Progenitor cell of endocrine pancreas (in vitro differentiated cells): ENCODE data around the gene KIAA1549. TPM values are rescaled to one million over a fixed set of nuclear protein-coding genes. Genes with fewer than 3 reads are reported as not detected.
A peak's percentile ranks its signal among the peaks of the same experiment; 100 is the strongest.
"Not testable (repeated sequence)": the region's sequence is repeated elsewhere in the genome, so short reads cannot be mapped to it uniquely, and the experiment has no call there.

Experiments
- DNase-seq: peaks from one replicate; pipeline ENCODE4 v3.0.0; 2021; ENCODE audit warnings: low spot score; ENCODE audit not compliant: unreplicated experiment
- H3K27ac Mint-ChIP-seq: 2 replicates; pipeline ENCODE4 v1.8.0; 2021; ENCODE audit warnings: mild to moderate bottlenecking, moderate library complexity, mixed read lengths
- H3K27me3 Mint-ChIP-seq: 2 replicates; pipeline ENCODE4 v1.8.0; 2021; ENCODE audit warnings: mixed read lengths
- H3K36me3 Mint-ChIP-seq: 2 replicates; pipeline ENCODE4 v1.8.0; 2022; ENCODE audit warnings: mixed read lengths; ENCODE audit not compliant: insufficient read depth
- H3K4me1 Mint-ChIP-seq: 2 replicates; pipeline ENCODE4 v1.8.0; 2021; ENCODE audit warnings: low read depth, mixed read lengths
- H3K4me3 Mint-ChIP-seq: 2 replicates; pipeline ENCODE4 v1.8.0; 2021; ENCODE audit warnings: low read depth, mild to moderate bottlenecking, moderate library complexity, mixed read lengths
- H3K9me3 Mint-ChIP-seq: 2 replicates; pipeline ENCODE4 v1.8.0; 2021; ENCODE audit warnings: low read depth, mixed read lengths
- long read RNA-seq: library from polyadenylated mRNA; unstranded; transcript quantifications from one replicate; pipeline ENCODE4 v2.0.0, GENCODE V29; 2020
- total RNA-seq: library from RNA; stranded (reverse); gene quantifications from 2 replicates; pipeline ENCODE4 v1.2.1, GENCODE V29; 2021
- TF ChIP-seq, protein P1 (sequence below): fragments of 200-600 bp; sonication (generic); IDR thresholded peaks from one replicate; pipeline ENCODE4 v1.5.0; 2021; ENCODE audit warnings: antibody characterized with exemption, mild to moderate bottlenecking; ENCODE audit not compliant: unreplicated experiment

Gene KIAA1549
- 43.1 and 45.8 TPM in 2 replicates for total RNA-seq
- long read RNA-seq, partial matches to known transcripts, result 10 of 23 reads
- long read RNA-seq, other reads (novel, unspliced or antisense), result 13 of 23 reads

DNA sequence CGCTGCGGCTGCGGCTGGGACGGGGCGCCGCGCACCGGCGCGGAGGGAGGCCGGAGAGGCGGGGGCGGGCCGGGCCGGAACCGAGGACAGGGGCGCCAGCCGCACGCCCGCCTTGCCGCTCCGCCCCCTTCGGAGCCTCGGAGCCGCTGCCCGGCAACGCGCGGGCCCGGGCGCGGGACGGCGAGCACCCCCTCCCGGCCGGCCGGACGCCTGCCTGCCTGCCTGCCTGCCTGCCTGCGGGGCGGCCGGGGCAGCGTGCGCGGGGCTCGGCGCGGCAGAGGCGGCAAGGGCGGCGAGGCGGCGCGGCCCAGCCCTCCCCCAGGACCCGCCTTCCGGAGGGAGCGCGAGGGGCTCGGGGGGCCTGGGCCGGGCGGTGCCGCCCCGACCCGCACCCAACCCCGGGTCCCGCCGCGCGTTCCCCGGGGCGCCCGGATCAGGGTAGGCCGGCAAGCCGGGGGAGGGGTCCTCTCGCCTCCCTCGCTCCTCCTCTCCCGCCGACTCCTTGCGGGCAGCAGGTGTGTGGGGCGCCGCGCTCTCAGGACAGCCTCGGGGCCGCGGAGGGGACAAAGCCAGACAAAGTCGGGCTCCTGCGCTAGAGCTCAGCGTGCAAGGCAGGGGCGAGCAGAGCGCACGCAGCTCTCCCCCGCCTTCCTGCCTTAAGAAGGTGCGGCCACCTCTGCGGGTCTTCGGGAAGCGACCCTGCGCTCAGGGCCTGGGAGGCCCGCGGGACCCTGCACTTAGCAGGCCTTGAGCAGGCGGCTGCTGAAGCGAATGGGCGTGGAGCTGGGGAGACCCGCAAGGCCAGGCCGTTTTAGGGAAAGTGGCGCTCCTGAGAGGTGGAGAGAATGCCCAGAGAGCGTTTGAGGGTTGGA lies at the start of gene KIAA1549:
TSS of gene KIAA1549 (minus strand) at position 58 of the 872 bp plus-strand sequence. CDS start 120 bp downstream, outside the sequence.
- Mint-ChIP-seq H3K4me1 (peaks cover 26% of the 10 kb centered on the region), H3K27me3 (no peaks in the 10 kb centered on the region), H3K9me3 (no peaks in the 10 kb centered on the region), H3K27ac (peak within 1 kb of the TSS; percentile 95), H3K4me3 (peak within 1 kb of the TSS; percentile 92), H3K36me3 (peaks cover 1% of the 10 kb centered on the region)
- DNase-seq, result peak; percentile 68
- TF ChIP-seq, protein P1, sequence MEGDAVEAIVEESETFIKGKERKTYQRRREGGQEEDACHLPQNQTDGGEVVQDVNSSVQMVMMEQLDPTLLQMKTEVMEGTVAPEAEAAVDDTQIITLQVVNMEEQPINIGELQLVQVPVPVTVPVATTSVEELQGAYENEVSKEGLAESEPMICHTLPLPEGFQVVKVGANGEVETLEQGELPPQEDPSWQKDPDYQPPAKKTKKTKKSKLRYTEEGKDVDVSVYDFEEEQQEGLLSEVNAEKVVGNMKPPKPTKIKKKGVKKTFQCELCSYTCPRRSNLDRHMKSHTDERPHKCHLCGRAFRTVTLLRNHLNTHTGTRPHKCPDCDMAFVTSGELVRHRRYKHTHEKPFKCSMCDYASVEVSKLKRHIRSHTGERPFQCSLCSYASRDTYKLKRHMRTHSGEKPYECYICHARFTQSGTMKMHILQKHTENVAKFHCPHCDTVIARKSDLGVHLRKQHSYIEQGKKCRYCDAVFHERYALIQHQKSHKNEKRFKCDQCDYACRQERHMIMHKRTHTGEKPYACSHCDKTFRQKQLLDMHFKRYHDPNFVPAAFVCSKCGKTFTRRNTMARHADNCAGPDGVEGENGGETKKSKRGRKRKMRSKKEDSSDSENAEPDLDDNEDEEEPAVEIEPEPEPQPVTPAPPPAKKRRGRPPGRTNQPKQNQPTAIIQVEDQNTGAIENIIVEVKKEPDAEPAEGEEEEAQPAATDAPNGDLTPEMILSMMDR, result peak; percentile 2

DNA sequence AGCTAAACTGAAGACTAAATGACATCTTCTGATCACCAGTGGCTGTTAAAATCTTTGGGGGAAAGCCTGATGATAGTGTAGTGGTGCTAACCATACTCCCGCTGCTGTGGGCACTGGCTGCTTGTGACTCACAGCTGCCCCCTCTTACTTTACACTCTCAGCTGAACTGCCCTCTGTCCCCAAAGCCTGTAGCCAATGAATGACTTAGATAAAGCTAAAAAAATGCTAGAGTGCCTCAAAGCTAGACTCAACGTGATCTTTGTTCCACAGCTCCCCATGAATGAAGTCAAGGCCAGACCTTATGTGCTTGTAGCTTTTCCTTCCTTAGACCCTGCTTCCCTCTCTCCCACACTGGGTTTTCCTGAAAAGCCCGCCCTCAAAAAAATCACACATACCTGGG lies 48.2 kb upstream of the KIAA1549 start:
- TF ChIP-seq, protein P1, result no peak
- no peaks in the 10 kb centered on the region for H3K4me1 Mint-ChIP-seq
- peak overlapping the region; percentile 36 for H3K27ac Mint-ChIP-seq
- H3K4me3 Mint-ChIP-seq, result no peak overlapping the region
- no peak for DNase-seq
- no peaks in the 10 kb centered on the region for H3K27me3 Mint-ChIP-seq
- H3K36me3 Mint-ChIP-seq, result peaks cover 6% of the 10 kb centered on the region
- no peaks in the 10 kb centered on the region for H3K9me3 Mint-ChIP-seq

DNA sequence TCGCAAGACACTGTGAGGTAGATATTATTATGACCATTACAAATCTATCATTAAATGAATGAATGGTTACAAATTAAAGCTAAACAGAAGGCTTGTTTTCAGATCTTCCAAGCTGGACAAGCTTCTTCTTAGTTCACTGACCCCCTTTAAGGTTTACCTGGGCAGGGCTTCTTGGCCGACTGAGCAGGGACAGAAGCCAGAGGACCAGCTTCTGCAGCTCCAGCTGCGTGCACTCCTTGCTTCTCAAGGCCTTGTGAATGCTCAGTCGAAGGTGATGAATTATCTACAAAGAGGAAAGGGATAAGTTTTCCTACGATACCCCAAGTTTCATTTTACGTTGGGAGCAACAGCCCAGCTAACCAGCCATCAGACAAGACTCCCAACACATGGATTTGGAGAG lies 45.4 kb upstream of the KIAA1549 start:
- Mint-ChIP-seq H3K9me3 (no peaks in the 10 kb centered on the region), H3K27ac (no peak overlapping the region), H3K4me1 (no peaks in the 10 kb centered on the region), H3K36me3 (peaks cover 6% of the 10 kb centered on the region), H3K27me3 (no peaks in the 10 kb centered on the region), H3K4me3 (no peak overlapping the region)
- TF ChIP-seq, protein P1, result no peak
- DNase-seq, result no peak

DNA sequence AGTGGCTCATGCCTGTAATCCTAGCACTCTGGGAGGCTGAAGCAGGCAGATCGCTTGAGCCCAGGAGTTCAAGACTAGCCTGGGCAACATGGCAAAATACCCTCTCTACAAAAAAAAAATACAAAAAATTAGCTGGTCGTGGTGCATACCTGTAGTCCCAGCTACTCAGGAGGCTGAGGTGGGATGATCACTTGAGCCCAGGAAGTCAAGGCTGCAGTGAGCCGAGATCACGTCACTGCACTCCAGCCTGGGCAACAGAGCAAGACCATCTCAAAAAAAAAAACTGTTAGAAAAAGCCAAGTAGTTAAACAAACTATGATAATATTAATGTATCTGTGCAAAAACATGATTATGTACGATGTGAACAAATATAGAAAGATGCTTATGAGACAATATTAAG lies 44.7 kb upstream of the KIAA1549 start:
- H3K4me3 Mint-ChIP-seq, H3K9me3 Mint-ChIP-seq, DNase-seq, H3K27me3 Mint-ChIP-seq, H3K36me3 Mint-ChIP-seq, H3K4me1 Mint-ChIP-seq, H3K27ac Mint-ChIP-seq: not testable (repeated sequence)

DNA sequence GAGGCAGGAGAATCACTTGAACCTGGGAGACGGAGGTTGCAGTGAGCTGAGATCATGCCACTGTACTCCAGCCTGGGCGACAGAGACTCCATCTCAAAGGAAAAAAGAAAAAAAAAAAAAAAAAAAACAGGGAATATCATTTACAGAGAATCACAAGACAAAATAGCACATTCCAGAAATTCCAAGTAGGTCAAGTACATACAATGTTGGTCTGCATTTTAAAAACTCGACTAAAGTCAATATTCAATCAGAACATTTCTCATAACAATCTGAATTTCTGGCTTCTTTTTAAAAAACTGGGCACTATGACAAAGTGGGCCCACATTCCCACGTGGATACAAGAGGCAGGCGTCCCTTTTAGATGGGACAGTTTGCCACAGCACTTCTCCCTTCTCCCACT lies 41.9 kb upstream of the KIAA1549 start:
- H3K9me3 Mint-ChIP-seq, result no peaks in the 10 kb centered on the region
- H3K27ac Mint-ChIP-seq, result no peak overlapping the region
- DNase-seq, result no peak
- TF ChIP-seq, protein P1, result no peak
- no peak overlapping the region for H3K4me3 Mint-ChIP-seq
- peaks cover 1% of the 10 kb centered on the region for H3K36me3 Mint-ChIP-seq
- no peaks in the 10 kb centered on the region for H3K4me1 Mint-ChIP-seq
- no peaks in the 10 kb centered on the region for H3K27me3 Mint-ChIP-seq
